ENCODE data around the gene TROAP. TPM values are rescaled to one million over a fixed set of nuclear protein-coding genes. Genes with fewer than 3 reads are reported as not detected.
A peak's percentile ranks its signal among the peaks of the same experiment; 100 is the strongest.

TROAP gene
- total RNA-seq, 2 donors from 2014 or later, result not detected

DNA sequence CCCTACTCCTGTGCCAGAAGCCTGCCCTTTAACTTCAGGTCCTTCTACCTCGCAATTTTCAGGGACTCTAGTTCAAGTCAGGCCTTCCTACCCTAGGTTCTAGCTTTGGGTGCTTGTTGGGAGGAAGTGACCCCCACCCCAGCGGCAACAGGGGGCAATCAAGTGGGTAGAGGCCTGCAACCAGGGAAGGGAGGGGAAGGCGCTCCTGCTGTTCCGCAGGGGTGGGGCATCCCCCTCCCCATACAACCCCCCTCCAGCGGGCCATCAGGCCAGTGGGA lies 28.3 kb upstream of the TROAP start:
- Histone ChIP-seq H3K4me3 (no peak overlapping the region), H3K27ac (no peak overlapping the region), H3K4me1 (peaks cover 26% of the 10 kb centered on the region), H3K9me3 (no peaks in the 10 kb centered on the region), H3K27me3 (peaks cover 3 to 16% of the 10 kb centered on the region in 2 donors), H3K36me3 (replicated peaks in 1 of 2; ENCODE audit: insufficient read depth in 1 of 2, low read depth in 2 of 2) (no peaks in the 10 kb centered on the region)
- 46 to 80% methylated on average over 1 to 4 of the region's 5 CpGs for WGBS, 2 donors
- ATAC-seq (no peak), DNase-seq (no peak)
- TF ChIP-seq, protein P1, sequence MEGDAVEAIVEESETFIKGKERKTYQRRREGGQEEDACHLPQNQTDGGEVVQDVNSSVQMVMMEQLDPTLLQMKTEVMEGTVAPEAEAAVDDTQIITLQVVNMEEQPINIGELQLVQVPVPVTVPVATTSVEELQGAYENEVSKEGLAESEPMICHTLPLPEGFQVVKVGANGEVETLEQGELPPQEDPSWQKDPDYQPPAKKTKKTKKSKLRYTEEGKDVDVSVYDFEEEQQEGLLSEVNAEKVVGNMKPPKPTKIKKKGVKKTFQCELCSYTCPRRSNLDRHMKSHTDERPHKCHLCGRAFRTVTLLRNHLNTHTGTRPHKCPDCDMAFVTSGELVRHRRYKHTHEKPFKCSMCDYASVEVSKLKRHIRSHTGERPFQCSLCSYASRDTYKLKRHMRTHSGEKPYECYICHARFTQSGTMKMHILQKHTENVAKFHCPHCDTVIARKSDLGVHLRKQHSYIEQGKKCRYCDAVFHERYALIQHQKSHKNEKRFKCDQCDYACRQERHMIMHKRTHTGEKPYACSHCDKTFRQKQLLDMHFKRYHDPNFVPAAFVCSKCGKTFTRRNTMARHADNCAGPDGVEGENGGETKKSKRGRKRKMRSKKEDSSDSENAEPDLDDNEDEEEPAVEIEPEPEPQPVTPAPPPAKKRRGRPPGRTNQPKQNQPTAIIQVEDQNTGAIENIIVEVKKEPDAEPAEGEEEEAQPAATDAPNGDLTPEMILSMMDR (IDR thresholded peaks at IDR 0.05), result no peak
- TF ChIP-seq POLR2A (IDR thresholded peaks at IDR 0.05), result no peak
- intact Hi-C loops (cut with DNase I), result no loop called here

DNA sequence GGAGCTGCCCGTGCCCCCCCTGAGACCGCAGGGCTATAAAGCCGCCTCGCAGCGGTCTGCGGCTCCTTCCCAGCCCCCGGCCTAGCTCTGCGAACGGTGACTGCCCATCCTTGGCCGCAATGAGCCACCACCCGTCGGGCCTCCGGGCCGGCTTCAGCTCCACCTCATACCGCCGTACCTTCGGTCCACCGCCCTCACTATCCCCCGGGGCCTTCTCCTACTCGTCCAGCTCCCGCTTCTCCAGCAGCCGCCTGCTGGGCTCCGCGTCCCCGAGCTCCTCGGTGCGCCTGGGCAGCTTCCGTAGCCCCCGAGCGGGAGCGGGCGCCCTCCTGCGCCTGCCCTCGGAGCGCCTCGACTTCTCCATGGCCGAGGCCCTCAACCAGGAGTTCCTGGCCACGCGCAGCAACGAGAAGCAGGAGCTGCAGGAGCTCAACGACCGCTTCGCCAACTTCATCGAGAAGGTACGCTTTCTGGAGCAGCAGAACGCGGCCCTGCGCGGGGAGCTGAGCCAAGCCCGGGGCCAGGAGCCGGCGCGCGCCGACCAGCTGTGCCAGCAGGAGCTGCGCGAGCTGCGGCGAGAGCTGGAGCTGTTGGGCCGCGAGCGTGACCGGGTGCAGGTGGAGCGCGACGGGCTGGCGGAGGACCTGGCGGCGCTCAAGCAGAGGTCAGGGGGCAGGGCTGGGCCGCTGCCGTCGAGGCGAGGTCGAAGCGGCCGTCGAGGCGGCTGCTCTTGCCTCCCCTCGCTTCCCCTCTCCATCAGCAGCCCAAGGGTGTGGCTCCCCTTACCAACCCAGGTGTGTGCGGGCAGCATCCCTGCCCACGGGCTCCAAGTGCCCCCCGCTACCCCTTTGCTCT lies 27.7 kb upstream of the TROAP start, which contains the start of gene PRPH:
Gene PRPH (plus strand): TSS at position 66 of the 855 bp plus-strand sequence. CDS start 54 bp downstream, at position 120.
- WGBS, 2 donors, result 12 to 53% methylated on average over 23 to 75 of the region's 82 CpGs
- ATAC-seq (peak; percentile 40), DNase-seq (peak in 2 of 4 donors; percentile 34 to 37)
- H3K4me1 ChIP-seq, result peaks cover 26% of the 10 kb centered on the region
- H3K27ac ChIP-seq, result no peak within 1 kb of the TSS
- intact Hi-C loops (cut with DNase I), result no loop called here
- no peak for TF ChIP-seq POLR2A (IDR thresholded peaks at IDR 0.05)
- TF ChIP-seq, protein P1 (IDR thresholded peaks at IDR 0.05), result no peak
- no peaks in the 10 kb centered on the region for H3K9me3 ChIP-seq
- no peak within 1 kb of the TSS for H3K4me3 ChIP-seq
- no peaks in the 10 kb centered on the region for H3K36me3 ChIP-seq (replicated peaks in 1 of 2; ENCODE audit: insufficient read depth in 1 of 2, low read depth in 2 of 2)
- H3K27me3 ChIP-seq, result peaks cover 3 to 16% of the 10 kb centered on the region in 2 donors

DNA sequence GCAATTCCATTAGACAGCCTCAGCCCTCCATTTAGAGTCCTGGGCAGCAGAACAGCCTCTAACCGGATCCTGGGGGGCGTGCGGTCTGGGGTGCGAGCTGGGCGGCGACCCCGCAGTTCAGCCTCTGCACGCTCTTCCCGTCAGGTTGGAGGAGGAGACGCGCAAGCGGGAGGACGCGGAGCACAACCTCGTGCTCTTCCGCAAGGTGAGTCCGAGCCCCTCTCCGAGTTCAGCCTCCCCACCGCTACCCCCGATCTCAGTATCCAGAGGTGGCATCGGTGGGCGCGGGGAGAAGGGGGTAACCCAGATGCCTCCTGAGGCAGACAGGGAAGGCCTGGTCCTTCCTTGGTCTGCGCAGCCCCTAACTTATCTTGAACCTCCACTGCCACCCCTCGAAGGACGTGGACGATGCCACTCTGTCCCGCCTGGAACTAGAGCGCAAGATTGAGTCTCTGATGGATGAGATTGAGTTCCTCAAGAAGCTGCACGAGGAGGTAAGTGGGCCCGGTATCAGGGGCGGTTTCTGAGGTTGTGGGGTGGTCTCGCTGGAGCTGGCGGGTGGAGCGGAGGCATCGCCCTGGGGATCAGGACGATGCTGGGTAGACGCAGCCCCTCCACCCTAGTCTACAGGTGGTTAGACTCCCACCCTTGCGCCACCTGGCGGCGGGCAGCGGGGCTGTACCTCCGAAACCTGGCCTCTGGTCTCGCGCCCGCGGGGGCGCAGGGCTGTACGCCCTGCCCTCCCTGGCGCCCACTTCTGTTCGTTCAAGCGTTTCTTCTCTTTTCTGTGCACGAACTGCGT lies 26.8 kb upstream of the TROAP start:
- DNase-seq (peak; percentile 52 to 66 (median 56)), ATAC-seq (peak; percentile 76)
- TF ChIP-seq, protein P1 (IDR thresholded peaks at IDR 0.05), result peak; percentile 54 to 77 (median 62)
- TF ChIP-seq POLR2A (IDR thresholded peaks at IDR 0.05), result no peak

DNA sequence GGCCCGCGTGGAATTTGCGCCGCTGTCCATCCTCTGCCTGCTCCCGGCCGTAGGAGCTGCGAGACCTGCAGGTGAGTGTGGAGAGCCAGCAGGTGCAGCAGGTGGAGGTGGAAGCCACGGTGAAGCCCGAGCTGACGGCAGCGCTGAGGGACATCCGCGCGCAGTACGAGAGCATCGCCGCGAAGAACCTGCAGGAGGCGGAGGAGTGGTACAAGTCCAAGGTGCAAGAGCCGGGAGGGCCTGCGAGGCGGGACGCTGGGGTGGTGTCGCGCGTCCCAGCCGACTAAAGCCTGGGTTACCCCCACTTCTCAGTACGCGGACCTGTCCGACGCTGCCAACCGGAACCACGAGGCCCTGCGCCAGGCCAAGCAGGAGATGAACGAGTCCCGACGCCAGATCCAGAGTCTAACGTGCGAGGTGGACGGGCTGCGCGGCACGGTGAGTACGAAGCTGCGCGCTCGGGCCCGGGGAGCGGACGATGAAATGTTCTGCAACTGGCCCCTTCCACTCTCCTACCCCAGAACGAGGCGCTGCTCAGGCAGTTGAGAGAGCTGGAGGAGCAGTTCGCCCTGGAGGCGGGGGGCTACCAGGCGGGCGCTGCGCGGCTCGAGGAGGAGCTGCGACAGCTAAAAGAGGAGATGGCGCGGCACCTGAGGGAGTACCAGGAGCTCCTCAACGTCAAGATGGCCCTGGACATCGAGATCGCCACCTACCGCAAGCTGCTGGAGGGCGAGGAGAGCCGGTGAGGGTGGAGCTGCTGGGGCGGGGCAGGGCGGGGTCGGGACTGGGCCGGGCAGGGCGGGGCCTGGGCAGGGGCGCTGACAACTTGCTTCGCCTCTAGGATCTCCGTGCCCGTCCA lies 26.0 kb upstream of the TROAP start:
- ATAC-seq (peak; percentile 68), DNase-seq (peak; percentile 51 to 72 (median 56))
- intact Hi-C loops (cut with DNase I), result no loop called here
- TF ChIP-seq POLR2A (IDR thresholded peaks at IDR 0.05), result no peak
- TF ChIP-seq, protein P1 (IDR thresholded peaks at IDR 0.05), result peak in 3 of 7 experiments; percentile 3 to 29 (median 8)
- 2 to 3% methylated on average over 15 to 76 of the region's 77 CpGs for WGBS, 2 donors
- Histone ChIP-seq H3K4me1 (peaks cover 26% of the 10 kb centered on the region), H3K9me3 (no peaks in the 10 kb centered on the region), H3K36me3 (replicated peaks in 1 of 2; ENCODE audit: insufficient read depth in 1 of 2, low read depth in 2 of 2) (no peaks in the 10 kb centered on the region), H3K27ac (no peak overlapping the region), H3K27me3 (peaks cover 3 to 16% of the 10 kb centered on the region in 2 donors), H3K4me3 (no peak overlapping the region)

More for the DNA sequence above, 26.8 kb upstream of the TROAP start:
- Histone ChIP-seq H3K27me3 (peaks cover 3 to 16% of the 10 kb centered on the region in 2 donors), H3K9me3 (no peaks in the 10 kb centered on the region), H3K4me1 (peaks cover 26% of the 10 kb centered on the region), H3K4me3 (no peak overlapping the region), H3K27ac (no peak overlapping the region), H3K36me3 (replicated peaks in 1 of 2; ENCODE audit: insufficient read depth in 1 of 2, low read depth in 2 of 2) (no peaks in the 10 kb centered on the region)
- intact Hi-C loops (cut with DNase I), result no loop called here
- WGBS, 2 donors, result 15 to 16% methylated on average over 14 to 50 of the region's 54 CpGs

All from body of pancreas (tissue), 4 donors.